HEK293 (cell line): Measurements from ENCODE around the gene IL3.

Source experiments
- CTCF ChIA-PET: fragments of 350-600 bp; formaldehyde crosslinking; extraction: SDS; loops from one replicate; lab custom pipeline; 2021; ENCODE audit warnings: antibody characterized with exemption; lab: Yijun Ruan, JAX
- POLR2A ChIA-PET: fragments of 300-600 bp; formaldehyde crosslinking; extraction: SDS; loops from one replicate; lab custom pipeline; 2020; ENCODE audit warnings: antibody characterized with exemption, inconsistent platforms; lab: Yijun Ruan, JAX
- H3K27ac ChIP-seq: fragments of 200-500 bp; sonication (Bioruptor generic); 2 replicates; pipeline ENCODE4 v1.5.1; 2014; ENCODE audit warnings: low read depth, low read length, control low read depth, inconsistent platforms; ENCODE audit errors: extremely low read depth
- H3K36me3 ChIP-seq, 2 experiments: fragments of 200-500 bp in 1 of 2; sonication (Bioruptor generic) in 1 of 2; 1 replicate in 1 of 2; 2 replicates in 1 of 2; pipeline ENCODE4 v1.5.1; 2014 to 2017; ENCODE audit warnings: inconsistent platforms in 2 of 2, low read length in 2 of 2; ENCODE audit not compliant: control insufficient read depth in 2 of 2, insufficient read depth in 1 of 2
- H3K4me1 ChIP-seq: fragments of 200-500 bp; sonication (Bioruptor generic); 2 replicates; pipeline ENCODE4 v1.5.1; 2014; ENCODE audit warnings: mild to moderate bottlenecking, low read length, inconsistent platforms; ENCODE audit not compliant: control insufficient read depth, insufficient read depth
- H3K4me3 ChIP-seq: 2 replicates; pipeline ENCODE4 v1.5.1; 2011; ENCODE audit warnings: low read depth, mild to moderate bottlenecking, control low read depth, low read length, moderate library complexity
- H3K9me3 ChIP-seq: fragments of 200-500 bp; sonication (Bioruptor generic); 2 replicates; pipeline ENCODE4 v1.5.1; 2014; ENCODE audit warnings: low read depth, low read length, inconsistent platforms; ENCODE audit not compliant: control insufficient read depth, insufficient read depth
- ELK4 ChIP-seq: IDR thresholded peaks from 2 replicates; pipeline ENCODE4 v1.6.1; 2011; ENCODE audit warnings: mild to moderate bottlenecking, low read depth, low read length, borderline replicate concordance
- ZNF184 ChIP-seq: fragments of 450-650 bp; IDR thresholded peaks from 2 replicates; pipeline ENCODE4 v1.5.1; 2018; ENCODE audit warnings: missing biosample characterization, mild to moderate bottlenecking, missing genetic modification characterization
- ZNF19 ChIP-seq: fragments of 450-650 bp; formaldehyde crosslinking; IDR thresholded peaks from 2 replicates; pipeline ENCODE4; 2016; ENCODE audit warnings: missing biosample characterization, missing genetic modification characterization, low read depth
- ZNF664 ChIP-seq: fragments of 450-650 bp; formaldehyde crosslinking; IDR thresholded peaks from 2 replicates; pipeline ENCODE4 v1.5.1; 2016; ENCODE audit warnings: missing biosample characterization, missing genetic modification characterization

IL3 gene

DNA sequence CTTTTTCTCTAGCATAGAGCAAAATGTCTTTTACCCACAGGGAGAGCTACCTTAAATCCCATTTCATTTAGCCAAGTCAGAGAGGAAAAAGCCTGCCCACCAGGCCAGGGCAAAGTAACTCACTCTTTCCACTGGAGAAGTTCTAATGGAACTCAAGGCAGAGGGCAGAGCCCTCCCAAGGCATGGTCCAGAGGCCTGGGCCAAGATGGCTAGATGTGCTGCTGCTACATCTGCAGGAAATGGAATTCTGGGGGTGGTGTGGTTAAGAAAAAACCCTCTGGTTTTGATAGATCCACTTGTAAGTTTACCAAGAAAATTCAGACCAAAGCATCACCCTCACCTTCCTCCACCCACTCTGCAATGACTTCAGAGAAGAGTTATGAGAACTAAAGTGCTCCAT lies 50.5 kb downstream of the IL3 start (continued):
- TF ChIP-seq ELK4 = no peak

GRCh38 chr5:132112111-132112510 lies 51.7 kb downstream of the IL3 start:
- Histone ChIP-seq H3K36me3 (no peaks in the 10 kb centered on the region), H3K9me3 (no peaks in the 10 kb centered on the region), H3K4me3 (no peak overlapping the region), H3K27ac (no peak overlapping the region), H3K4me1 (no peaks in the 10 kb centered on the region)
- ChIA-PET CTCF (no interaction called here), POLR2A (no interaction called here)
- TF ChIP-seq ZNF184 (tag by site-specific recombination) (no peak), ZNF664 (no peak), ZNF19 (no peak)
